ENCODE data around the gene FUS. TPM values are rescaled to one million over a fixed set of nuclear protein-coding genes. Genes with fewer than 3 reads are reported as not detected.
A peak's percentile ranks its signal among the peaks of the same experiment; 100 is the strongest.

FUS gene
- total RNA-seq, 1 donor from 2014 or later: 346 TPM

DNA sequence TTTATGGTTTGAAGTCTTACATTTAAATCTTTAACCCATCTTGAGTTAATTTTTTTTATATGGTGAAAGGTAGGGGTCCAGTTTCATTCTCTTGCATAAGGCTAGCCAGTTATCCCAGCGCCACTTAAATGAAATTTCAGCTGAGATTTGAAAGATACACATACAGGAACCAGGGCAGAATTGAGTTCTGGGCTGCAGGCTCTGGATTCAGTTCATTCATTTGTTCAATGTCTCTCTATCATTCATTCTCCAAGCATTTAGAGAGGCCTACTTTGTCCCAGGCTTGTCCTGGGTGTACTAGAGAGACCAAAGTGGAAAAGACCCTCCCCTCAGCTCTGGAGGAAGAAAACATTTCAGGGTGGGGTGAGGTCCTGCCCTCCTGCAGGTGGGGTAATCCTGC lies 33.4 kb downstream of the FUS start:
- TF ChIP-seq, protein P1, sequence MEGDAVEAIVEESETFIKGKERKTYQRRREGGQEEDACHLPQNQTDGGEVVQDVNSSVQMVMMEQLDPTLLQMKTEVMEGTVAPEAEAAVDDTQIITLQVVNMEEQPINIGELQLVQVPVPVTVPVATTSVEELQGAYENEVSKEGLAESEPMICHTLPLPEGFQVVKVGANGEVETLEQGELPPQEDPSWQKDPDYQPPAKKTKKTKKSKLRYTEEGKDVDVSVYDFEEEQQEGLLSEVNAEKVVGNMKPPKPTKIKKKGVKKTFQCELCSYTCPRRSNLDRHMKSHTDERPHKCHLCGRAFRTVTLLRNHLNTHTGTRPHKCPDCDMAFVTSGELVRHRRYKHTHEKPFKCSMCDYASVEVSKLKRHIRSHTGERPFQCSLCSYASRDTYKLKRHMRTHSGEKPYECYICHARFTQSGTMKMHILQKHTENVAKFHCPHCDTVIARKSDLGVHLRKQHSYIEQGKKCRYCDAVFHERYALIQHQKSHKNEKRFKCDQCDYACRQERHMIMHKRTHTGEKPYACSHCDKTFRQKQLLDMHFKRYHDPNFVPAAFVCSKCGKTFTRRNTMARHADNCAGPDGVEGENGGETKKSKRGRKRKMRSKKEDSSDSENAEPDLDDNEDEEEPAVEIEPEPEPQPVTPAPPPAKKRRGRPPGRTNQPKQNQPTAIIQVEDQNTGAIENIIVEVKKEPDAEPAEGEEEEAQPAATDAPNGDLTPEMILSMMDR (IDR thresholded peaks at IDR 0.05): no peak
- Mint-ChIP-seq H3K9me3 (ENCODE audit: unreplicated experiment) (no peaks in the 10 kb centered on the region), H3K36me3 (ENCODE audit: unreplicated experiment) (no peaks in the 10 kb centered on the region), H3K27ac (ENCODE audit: unreplicated experiment) (no peak overlapping the region), H3K4me3 (ENCODE audit: unreplicated experiment) (no peak overlapping the region), H3K4me1 (ENCODE audit: unreplicated experiment) (peaks cover 16% of the 10 kb centered on the region), H3K27me3 (ENCODE audit: unreplicated experiment) (peaks cover 66% of the 10 kb centered on the region)
- no peak for DNase-seq (ENCODE audit: extremely low spot score, unreplicated experiment)

DNA sequence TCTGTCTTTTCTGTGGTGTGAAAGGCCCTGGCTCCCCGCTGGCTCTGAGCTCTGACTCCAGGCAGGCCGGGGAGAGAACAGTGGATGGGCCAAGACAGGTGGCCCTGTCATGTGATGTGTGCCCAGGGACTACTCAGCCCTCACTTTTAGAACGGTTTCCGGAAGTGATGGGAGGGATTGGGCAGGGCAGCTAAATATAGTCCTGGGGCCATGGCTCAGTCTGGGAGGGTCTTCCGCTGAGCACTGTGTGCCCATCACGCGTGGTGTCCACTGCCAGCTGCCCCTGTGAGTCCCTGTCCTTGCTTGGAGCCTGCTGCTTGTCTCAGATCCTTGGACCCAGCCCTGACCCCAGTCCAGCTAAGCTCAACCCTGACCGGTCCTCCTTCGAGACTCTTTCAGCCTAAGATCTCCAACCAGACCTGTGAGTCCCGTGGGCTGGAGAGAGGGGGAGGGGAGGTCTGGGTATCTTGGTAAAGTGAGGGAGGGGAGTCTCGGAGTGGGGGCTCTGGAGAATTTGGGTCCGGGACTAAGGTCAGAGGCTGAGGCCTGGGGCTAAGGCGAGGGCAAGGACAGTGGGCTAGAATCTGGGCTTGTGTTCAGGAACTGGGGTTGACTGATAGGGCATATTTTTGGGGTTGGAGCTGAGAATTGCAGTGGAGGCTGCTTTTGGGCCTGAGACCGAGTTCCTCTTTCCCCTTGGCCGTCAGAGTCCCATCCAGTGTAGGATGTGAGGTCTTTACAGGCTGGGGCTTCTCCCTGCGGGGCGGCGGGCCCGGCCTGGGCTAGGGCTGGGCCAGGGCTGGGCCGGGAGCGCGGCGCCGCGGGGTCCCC lies 34.2 kb downstream of the FUS start, which contains the start of gene TRIM72:
Gene TRIM72, plus strand, starts transcription at position 243 of the 831 bp plus-strand sequence. CDS start 620 bp downstream, outside the sequence.
- Mint-ChIP-seq H3K27ac (ENCODE audit: unreplicated experiment) (no peak within 1 kb of the TSS), H3K36me3 (ENCODE audit: unreplicated experiment) (no peaks in the 10 kb centered on the region), H3K27me3 (ENCODE audit: unreplicated experiment) (peaks cover 73% of the 10 kb centered on the region), H3K4me1 (ENCODE audit: unreplicated experiment) (peaks cover 16% of the 10 kb centered on the region), H3K9me3 (ENCODE audit: unreplicated experiment) (no peaks in the 10 kb centered on the region), H3K4me3 (ENCODE audit: unreplicated experiment) (peak within 1 kb of the TSS; percentile 68)
- TF ChIP-seq, protein P1 (IDR thresholded peaks at IDR 0.05): no peak
- DNase-seq (ENCODE audit: extremely low spot score, unreplicated experiment): no peak

DNA sequence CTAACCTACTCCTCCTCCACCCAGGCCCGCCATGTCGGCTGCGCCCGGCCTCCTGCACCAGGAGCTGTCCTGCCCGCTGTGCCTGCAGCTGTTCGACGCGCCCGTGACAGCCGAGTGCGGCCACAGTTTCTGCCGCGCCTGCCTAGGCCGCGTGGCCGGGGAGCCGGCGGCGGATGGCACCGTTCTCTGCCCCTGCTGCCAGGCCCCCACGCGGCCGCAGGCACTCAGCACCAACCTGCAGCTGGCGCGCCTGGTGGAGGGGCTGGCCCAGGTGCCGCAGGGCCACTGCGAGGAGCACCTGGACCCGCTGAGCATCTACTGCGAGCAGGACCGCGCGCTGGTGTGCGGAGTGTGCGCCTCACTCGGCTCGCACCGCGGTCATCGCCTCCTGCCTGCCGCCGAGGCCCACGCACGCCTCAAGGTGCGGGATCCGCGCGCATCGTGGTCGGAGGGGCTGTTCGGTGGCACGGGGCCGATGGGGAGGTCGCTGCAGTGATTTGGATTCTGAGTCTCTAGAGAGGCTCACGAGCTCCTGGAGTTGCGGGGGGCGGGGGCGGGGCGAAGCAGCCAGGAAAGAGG lies 34.9 kb downstream of the FUS start:
- Mint-ChIP-seq H3K27me3 (ENCODE audit: unreplicated experiment) (peaks cover 70% of the 10 kb centered on the region), H3K9me3 (ENCODE audit: unreplicated experiment) (no peaks in the 10 kb centered on the region), H3K27ac (ENCODE audit: unreplicated experiment) (no peak overlapping the region), H3K36me3 (ENCODE audit: unreplicated experiment) (no peaks in the 10 kb centered on the region), H3K4me1 (ENCODE audit: unreplicated experiment) (peaks cover 16% of the 10 kb centered on the region), H3K4me3 (ENCODE audit: unreplicated experiment) (peak overlapping the region; percentile 68)
- no peak for DNase-seq (ENCODE audit: extremely low spot score, unreplicated experiment)
- TF ChIP-seq, protein P1 (IDR thresholded peaks at IDR 0.05): no peak

DNA sequence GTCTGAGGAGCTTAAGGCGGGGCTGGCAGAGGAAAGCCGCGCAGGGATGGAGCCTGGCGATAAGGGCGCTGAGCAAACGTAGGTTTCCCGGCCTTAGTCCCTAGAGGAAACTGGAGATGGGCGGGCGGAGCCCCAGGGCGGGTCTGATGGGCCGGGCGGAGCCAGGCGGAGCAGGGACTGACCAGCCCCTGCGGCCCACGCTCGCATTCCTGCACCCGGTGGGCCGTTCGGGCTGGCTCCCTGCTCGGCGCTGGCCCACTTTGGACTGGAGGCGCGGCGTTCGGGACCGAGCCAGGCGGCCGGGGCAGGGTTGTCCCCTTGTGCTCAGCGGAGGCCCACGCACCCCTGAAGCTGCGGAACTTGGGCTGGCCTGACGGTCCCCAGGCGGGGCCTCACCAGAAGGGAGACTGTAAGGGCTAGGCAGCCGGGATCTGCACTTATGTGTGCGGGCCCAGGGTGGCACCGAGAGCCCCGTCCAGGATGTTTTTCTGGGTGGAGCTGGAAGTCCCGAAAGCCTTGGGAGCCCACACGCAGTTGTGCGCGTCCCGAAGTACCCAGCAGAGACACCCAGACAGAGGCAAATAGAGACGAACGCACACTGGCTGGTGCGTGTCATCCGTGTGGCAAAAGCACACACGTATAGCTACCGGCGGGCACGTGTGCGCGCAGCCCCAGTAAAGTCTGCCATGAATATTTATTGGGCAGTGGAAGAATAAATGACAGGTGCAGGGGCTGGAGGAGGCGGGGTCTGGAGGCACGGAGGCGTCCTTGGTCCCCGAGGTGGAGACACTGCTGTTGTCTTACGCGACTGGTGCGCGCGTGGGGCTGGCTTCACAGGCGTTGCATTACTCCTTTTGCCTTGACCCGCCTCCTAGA lies 35.6 kb downstream of the FUS start:
- Mint-ChIP-seq H3K4me1 (ENCODE audit: unreplicated experiment) (peaks cover 16% of the 10 kb centered on the region), H3K27me3 (ENCODE audit: unreplicated experiment) (peaks cover 63% of the 10 kb centered on the region), H3K27ac (ENCODE audit: unreplicated experiment) (no peak overlapping the region), H3K4me3 (ENCODE audit: unreplicated experiment) (peak overlapping the region; percentile 68), H3K36me3 (ENCODE audit: unreplicated experiment) (no peaks in the 10 kb centered on the region), H3K9me3 (ENCODE audit: unreplicated experiment) (no peaks in the 10 kb centered on the region)
- DNase-seq (ENCODE audit: extremely low spot score, unreplicated experiment): no peak
- TF ChIP-seq, protein P1 (IDR thresholded peaks at IDR 0.05): no peak

Measured in osteocyte (in vitro differentiated cells).